ENCODE data around the gene GNS. TPM values are rescaled to one million over a fixed set of nuclear protein-coding genes. Genes with fewer than 3 reads are reported as not detected.

GNS gene
- total and polyA plus RNA-seq, 2 of the 4 experiments (the other 2 are of a cell fraction): 60.4 to 80.7 TPM

DNA sequence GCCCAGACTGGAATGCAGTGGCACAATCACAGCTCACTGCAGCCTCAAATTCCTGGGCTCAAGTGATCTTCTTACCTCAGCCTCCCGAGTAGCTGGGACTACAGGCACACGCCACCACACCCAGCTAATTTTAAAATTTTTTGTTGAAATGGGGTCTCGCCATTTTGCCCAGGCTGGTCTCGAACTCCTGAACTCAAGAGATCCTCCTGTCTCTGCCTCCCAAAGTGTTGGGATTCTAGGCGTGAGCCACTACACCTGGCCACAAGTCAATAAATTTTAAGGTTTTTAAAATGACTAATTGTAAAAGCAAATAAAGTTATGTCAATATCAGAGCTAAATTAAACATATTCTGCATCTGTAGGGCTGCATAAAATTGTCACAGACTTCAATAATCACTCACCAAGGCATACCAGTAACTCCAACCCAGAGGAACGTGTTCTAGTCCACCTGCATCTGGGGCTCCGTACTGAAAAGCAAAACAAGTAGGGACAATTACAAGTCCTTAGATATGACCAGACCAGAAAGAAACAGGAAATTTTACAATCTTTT, 13.9 kb downstream of the GNS start:
- ATAC-seq (ENCODE audit: low read depth) (no peak), DNase-seq (no peak)
- H3K4ac ChIP-seq (ENCODE audit: low read depth, low read length): no peak overlapping the region
- H3K18ac ChIP-seq (ENCODE audit: low read depth, low read length): no peak overlapping the region
- no peak overlapping the region; the same call in 1 of the 2 replicates for H3K27ac ChIP-seq (ENCODE audit: insufficient read depth, low read length)
- BruUV-seq (replicated peaks): no TSS peak
- H3K9me3 ChIP-seq (ENCODE audit: control insufficient read depth, insufficient read depth, low read length): no peaks in the 10 kb centered on the region
- no peak overlapping the region for H2AK5ac ChIP-seq (ENCODE audit: low read depth, low read length)
- no peak overlapping the region for H2AK9ac ChIP-seq (replicated peaks; ENCODE audit: low read depth, low read length, poor library complexity)
- no peak for TF ChIP-seq MAZ (IDR thresholded peaks at IDR 0.05; ENCODE audit: borderline replicate concordance, low read depth, low read length)
- TF ChIP-seq, protein P1, sequence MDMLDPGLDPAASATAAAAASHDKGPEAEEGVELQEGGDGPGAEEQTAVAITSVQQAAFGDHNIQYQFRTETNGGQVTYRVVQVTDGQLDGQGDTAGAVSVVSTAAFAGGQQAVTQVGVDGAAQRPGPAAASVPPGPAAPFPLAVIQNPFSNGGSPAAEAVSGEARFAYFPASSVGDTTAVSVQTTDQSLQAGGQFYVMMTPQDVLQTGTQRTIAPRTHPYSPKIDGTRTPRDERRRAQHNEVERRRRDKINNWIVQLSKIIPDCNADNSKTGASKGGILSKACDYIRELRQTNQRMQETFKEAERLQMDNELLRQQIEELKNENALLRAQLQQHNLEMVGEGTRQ (IDR thresholded peaks at IDR 0.05; ENCODE audit: low read depth, low read length): no peak
- TF ChIP-seq MXI1 (IDR thresholded peaks at IDR 0.05; ENCODE audit: borderline replicate concordance, low read depth, low read length): no peak
- no peak for TF ChIP-seq RCOR1 (IDR thresholded peaks at IDR 0.05; ENCODE audit: insufficient replicate concordance, low read length)
- no peak for TF ChIP-seq CEBPB (IDR thresholded peaks at IDR 0.05; ENCODE audit: low read depth, low read length)
- no peak for TF ChIP-seq CHD1 (IDR thresholded peaks at IDR 0.05; ENCODE audit: low read depth, low read length)
- TF ChIP-seq NFE2L2 (IDR thresholded peaks at IDR 0.05; ENCODE audit: low read depth, low read length): no peak
- no peak for TF ChIP-seq MAFK (IDR thresholded peaks at IDR 0.05; ENCODE audit: low read depth, low read length)
- TF ChIP-seq BHLHE40 (IDR thresholded peaks at IDR 0.05; ENCODE audit: low read depth, low read length): no peak
- TF ChIP-seq RAD21 (IDR thresholded peaks at IDR 0.05; ENCODE audit: low read length): no peak
- POLR2A ChIA-PET (ENCODE audit: unreplicated experiment): no interaction called here
- peaks cover 4% of the 10 kb centered on the region; the same call in 1 of the 2 replicates for H3K4me1 ChIP-seq (ENCODE audit: control insufficient read depth, insufficient read depth, low read length)
- CTCF ChIA-PET: interaction anchor here (1.7 kb wide), 1 partner anchor 50 kb away, joined by 4 read pairs; no protein-coding TSS in a partner anchor
- no peak overlapping the region for H3K14ac ChIP-seq (replicated peaks; ENCODE audit: low read depth, low read length)
- no peaks in the 10 kb centered on the region for H4K20me1 ChIP-seq (ENCODE audit: insufficient read depth, low read length)
- no peak overlapping the region for H3K4me3 ChIP-seq (ENCODE audit: insufficient read depth, low read depth, low read length)
- intact Hi-C loops (cut with micrococcal nuclease) (no loop called here), in situ Hi-C loops (cut with MboI; ENCODE audit: low sequenced_read_pairs) (no loop called here), dilution Hi-C loops (cut with HindIII; ENCODE audit: low sequenced_read_pairs, unreplicated experiment) (no loop called here)
- H2BK5ac ChIP-seq (ENCODE audit: low read depth, low read length, poor library complexity, severe bottlenecking): no peak overlapping the region
- no peak overlapping the region for H2BK120ac ChIP-seq (ENCODE audit: low read depth, low read length)
- no peak overlapping the region for H3K4me2 ChIP-seq (ENCODE audit: low read depth, low read length)
- no peak overlapping the region for H3K56ac ChIP-seq (ENCODE audit: extremely low read depth, insufficient read depth, low read length)
- 88% methylated on average over 2 of the region's 7 CpGs; no CpG with 5 or more reads in 1 of the 2 experiments for WGBS, 2 experiments (ENCODE audit: extremely low coverage in 2 of 2, insufficient read length in 1 of 2)
- H3K9ac ChIP-seq (ENCODE audit: low read depth, low read length): no peak overlapping the region
- no peak overlapping the region for H4K8ac ChIP-seq (ENCODE audit: low read depth in 2 of 2, low read length in 2 of 2)
- H3K79me1 ChIP-seq (ENCODE audit: low read depth in 1 of 2, low read length in 2 of 2): peaks cover 0 to 14% of the 10 kb centered on the region in 2 experiments; a peak in 2 of 4 replicates
- H3K9me1 ChIP-seq (ENCODE audit: insufficient read depth, low read length): peaks cover 2% of the 10 kb centered on the region
- H3K36me3 ChIP-seq (ENCODE audit: control insufficient read depth, insufficient read depth, low read length): peaks cover 25% of the 10 kb centered on the region
- no peak overlapping the region for H2AFZ ChIP-seq (replicated peaks; ENCODE audit: low read length, poor library complexity)
- H2BK15ac ChIP-seq (ENCODE audit: low read depth, low read length): no peak overlapping the region
- H4K5ac ChIP-seq (ENCODE audit: low read depth, low read length): no peak overlapping the region
- H3K27me3 ChIP-seq (ENCODE audit: control insufficient read depth, insufficient read depth, low read length): no peaks in the 10 kb centered on the region
- H3K23ac ChIP-seq (ENCODE audit: low read depth, low read length): no peak overlapping the region
- no peak overlapping the region for H4K91ac ChIP-seq (ENCODE audit: insufficient read depth, low read depth, low read length)
- no peak overlapping the region for H2BK20ac ChIP-seq (ENCODE audit: low read depth, low read length)

Data from IMR-90 (cell line).